ENCODE data around the gene MFSD2B. TPM values are rescaled to one million over a fixed set of nuclear protein-coding genes. Genes with fewer than 3 reads are reported as not detected.
A peak's percentile ranks its signal among the peaks of the same experiment; 100 is the strongest.
"Not testable (repeated sequence)": the region's sequence is repeated elsewhere in the genome, so short reads cannot be mapped to it uniquely, and the experiment has no call there.

Gene MFSD2B
- total and polyA plus RNA-seq, 5 experiments from 2014 or later: 0.14 to 0.44 TPM; not detected in 3

- Mint-ChIP-seq H3K36me3 (peaks cover 0 to 9% (median 0%) of the 10 kb centered on the region in 3 donors), H3K4me1 (peaks cover 0 to 12% (median 5%) of the 10 kb centered on the region in 4 donors), H3K27ac (no peak overlapping the region), H3K4me3 (peak overlapping the region in 3 of 10 donors; percentile 10 to 39 (median 33)), H3K27me3 (peaks cover 21 to 50% (median 39%) of the 10 kb centered on the region in 5 donors), H3K9me3 (no peaks in the 10 kb centered on the region)
- ATAC-seq: no peak
- DNase-seq: no peak
- POLR2A ChIA-PET: no interaction called here
Observed at GRCh38 chr2:24011250-24012104, 1.6 kb downstream of the MFSD2B start.

DNA sequence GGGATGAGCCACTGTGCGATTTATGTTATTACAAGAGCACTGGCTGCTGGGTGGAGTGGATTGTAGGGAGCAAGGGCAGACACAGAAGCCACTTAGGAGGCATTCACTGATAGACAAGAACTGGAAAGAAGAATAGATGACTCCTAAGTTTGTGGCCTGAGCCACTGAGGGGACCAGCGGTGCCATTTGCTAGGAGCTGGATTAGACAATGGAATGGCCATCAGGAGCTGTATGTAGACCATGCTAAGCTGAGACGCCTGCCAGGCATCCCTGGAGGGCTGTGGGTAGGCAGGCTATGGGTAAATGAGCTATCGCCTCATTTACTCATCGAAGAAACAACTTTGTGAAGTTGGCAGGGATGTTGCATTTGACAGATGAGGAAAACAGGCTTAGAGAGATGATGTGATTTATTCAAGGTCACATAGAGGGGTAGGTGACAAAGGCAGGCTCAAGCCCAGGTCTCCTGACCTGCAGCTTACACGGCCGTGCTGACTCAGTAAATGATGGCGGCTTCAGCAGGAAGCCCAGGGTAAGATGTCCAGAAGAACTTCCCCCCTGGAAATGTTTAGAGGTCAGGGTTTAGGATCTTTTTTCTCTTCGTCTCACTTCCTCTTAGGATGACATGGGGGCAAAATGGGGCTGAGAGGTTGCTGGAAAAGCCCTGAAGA, 2.8 kb downstream of the MFSD2B start:
- POLR2A ChIA-PET: interaction anchor here (0.6 kb wide), 1 partner anchor 982 kb away, joined by 4 read pairs; no protein-coding TSS in a partner anchor
- Mint-ChIP-seq H3K27me3 (peaks cover 21 to 50% (median 39%) of the 10 kb centered on the region in 5 donors), H3K4me3 (no peak overlapping the region), H3K27ac (no peak overlapping the region), H3K9me3 (no peaks in the 10 kb centered on the region), H3K36me3 (peaks cover 0 to 9% (median 0%) of the 10 kb centered on the region in 3 donors), H3K4me1 (peaks cover 0 to 12% (median 5%) of the 10 kb centered on the region in 4 donors)
- DNase-seq: no peak
- ATAC-seq: no peak

- H3K4me1 Mint-ChIP-seq, DNase-seq, ATAC-seq, H3K4me3 Mint-ChIP-seq, H3K36me3 Mint-ChIP-seq, POLR2A ChIA-PET, H3K9me3 Mint-ChIP-seq, H3K27ac Mint-ChIP-seq: not testable (repeated sequence)
- peaks cover 15 to 38% (median 28%) of the 10 kb centered on the region in 5 donors for H3K27me3 Mint-ChIP-seq
Observed at GRCh38 chr2:24014902-24015301, 5.0 kb downstream of the MFSD2B start.

DNA sequence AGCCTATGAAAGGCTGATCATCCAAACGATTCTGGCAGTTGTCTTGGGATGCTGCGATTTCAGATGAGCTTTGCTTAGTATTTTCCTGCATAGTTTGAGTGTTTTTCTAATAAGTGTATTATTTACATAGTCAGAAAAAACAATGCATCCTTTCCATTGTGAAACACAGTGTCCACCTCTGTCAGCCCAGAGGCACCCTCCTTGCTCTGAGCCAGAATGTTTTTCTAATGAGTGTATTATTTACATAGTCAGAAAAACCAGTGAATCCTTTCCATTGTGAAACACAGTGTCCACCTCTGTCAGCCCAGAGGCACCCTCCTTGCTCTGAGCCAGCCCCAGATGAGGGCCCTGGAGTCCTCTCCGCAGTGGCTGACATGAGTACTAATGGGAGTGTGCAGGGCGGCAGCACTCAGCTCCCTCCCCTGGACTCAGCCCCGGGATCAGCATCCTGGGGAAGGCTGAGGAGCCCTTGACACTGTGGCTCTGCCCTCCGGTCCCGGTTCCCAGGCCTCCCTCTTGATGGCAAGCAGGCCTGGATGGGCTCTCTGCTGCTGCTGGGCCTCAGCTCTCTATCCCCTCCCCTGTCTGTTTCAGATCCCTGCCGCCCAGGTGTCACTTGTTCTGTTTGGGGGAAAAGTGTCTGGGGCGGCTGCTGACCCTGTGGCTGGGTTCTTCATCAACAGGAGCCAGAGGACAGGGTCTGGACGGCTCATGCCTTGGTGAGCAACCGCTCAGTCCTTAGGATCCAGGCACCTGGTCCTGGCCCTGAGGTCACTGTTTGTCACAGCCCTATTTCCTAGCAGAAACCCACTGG, 5.9 kb downstream of the MFSD2B start:
- POLR2A ChIA-PET: no interaction called here
- DNase-seq (no peak), ATAC-seq (no peak)
- peaks cover 2 to 6% (median 5%) of the 10 kb centered on the region in 4 donors for H3K4me1 Mint-ChIP-seq
- H3K36me3 Mint-ChIP-seq: peaks cover 0 to 9% (median 0%) of the 10 kb centered on the region in 3 donors
- no peak overlapping the region for H3K27ac Mint-ChIP-seq
- no peaks in the 10 kb centered on the region for H3K9me3 Mint-ChIP-seq
- H3K27me3 Mint-ChIP-seq: peaks cover 15 to 37% (median 28%) of the 10 kb centered on the region in 5 donors
- no peak overlapping the region for H3K4me3 Mint-ChIP-seq

GRCh38 chr2:24016376-24016761, 6.5 kb downstream of the MFSD2B start:
- peaks cover 13 to 31% (median 22%) of the 10 kb centered on the region in 5 donors for H3K27me3 Mint-ChIP-seq
- DNase-seq (no peak), ATAC-seq (no peak)
- peaks cover under 1 to 2% (median under 1%) of the 10 kb centered on the region in 4 donors for H3K4me1 Mint-ChIP-seq
- peak overlapping the region in 1 of 10 donors; percentile 17 for H3K27ac Mint-ChIP-seq
- H3K4me3 Mint-ChIP-seq: no peak overlapping the region
- POLR2A ChIA-PET: no interaction called here
- H3K9me3 Mint-ChIP-seq: no peaks in the 10 kb centered on the region
- H3K36me3 Mint-ChIP-seq: peaks cover 0 to 9% (median 0%) of the 10 kb centered on the region in 3 donors

DNA sequence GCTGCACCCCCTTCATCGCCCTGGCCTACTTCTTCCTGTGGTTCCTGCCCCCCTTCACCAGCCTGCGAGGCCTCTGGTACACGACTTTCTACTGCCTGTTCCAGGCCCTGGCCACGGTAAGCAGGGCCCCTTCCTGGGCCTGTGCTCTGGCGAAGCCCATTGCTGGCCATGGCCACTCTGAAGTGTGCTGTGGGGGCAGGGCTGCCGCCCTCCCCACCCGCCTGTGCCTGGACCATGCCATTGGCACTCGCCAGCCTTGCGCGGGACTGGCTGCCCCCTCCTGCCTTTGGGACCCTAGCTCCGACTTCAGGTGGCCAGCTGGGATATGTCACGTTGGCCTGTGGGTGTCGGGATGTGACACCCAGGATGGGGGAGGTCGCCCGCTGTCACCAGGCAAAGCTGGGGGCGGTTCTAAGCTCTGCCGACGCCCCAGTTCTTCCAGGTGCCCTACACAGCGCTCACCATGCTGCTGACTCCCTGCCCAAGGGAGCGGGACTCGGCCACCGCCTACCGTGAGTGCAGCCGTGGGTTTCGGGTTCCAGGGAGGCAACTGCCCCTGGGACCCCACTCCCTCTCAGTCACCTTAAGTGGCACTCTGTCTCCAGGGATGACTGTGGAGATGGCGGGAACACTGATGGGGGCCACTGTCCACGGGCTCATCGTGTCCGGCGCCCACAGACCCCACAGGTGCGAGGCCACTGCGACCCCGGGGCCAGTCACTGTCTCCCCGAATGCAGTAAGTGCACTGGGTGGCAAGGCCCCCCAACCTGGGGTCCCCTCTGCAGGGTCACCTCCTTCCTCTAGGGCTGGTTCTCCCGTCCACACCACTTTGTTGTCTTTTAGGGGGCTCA, 7.2 kb downstream of the MFSD2B start:
- POLR2A ChIA-PET: no interaction called here
- H3K4me3 Mint-ChIP-seq: no peak overlapping the region
- peaks cover 0 to 9% (median 0%) of the 10 kb centered on the region in 3 donors for H3K36me3 Mint-ChIP-seq
- H3K9me3 Mint-ChIP-seq: no peaks in the 10 kb centered on the region
- no peak overlapping the region for H3K27ac Mint-ChIP-seq
- no peak for ATAC-seq
- H3K4me1 Mint-ChIP-seq: peaks cover 0 to 2% (median 0%) of the 10 kb centered on the region in 4 donors
- DNase-seq: no peak
- peaks cover 8 to 23% (median 15%) of the 10 kb centered on the region in 5 donors for H3K27me3 Mint-ChIP-seq

DNA sequence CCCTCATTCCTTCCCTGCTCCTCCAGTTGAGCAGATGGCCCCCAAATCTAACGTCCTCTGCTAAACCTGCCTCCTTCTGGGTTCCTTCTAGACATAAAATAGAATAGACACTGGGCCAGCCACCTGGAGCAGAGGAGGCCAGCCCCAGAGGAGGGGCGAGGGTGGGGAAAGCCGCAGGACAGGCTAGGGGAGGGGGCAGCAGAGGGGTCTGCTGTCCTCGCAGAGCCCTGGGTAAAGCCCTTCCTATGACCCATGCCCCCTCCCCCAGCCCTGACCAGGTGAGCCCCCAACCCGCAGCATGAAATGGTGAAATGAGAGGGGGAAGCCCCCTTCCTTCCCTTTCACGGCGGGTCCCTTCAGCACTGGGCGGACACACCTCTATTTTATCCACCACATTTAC, 7.8 kb downstream of the MFSD2B start:
- POLR2A ChIA-PET: no interaction called here
- Mint-ChIP-seq H3K27ac (no peak overlapping the region), H3K9me3 (no peaks in the 10 kb centered on the region), H3K36me3 (peaks cover 0 to 10% (median 5%) of the 10 kb centered on the region in 3 donors), H3K4me3 (no peak overlapping the region), H3K27me3 (peaks cover 4 to 17% (median 10%) of the 10 kb centered on the region in 5 donors), H3K4me1 (peaks cover 0 to 4% (median 0%) of the 10 kb centered on the region in 4 donors)
- ATAC-seq: no peak
- DNase-seq: no peak

DNA sequence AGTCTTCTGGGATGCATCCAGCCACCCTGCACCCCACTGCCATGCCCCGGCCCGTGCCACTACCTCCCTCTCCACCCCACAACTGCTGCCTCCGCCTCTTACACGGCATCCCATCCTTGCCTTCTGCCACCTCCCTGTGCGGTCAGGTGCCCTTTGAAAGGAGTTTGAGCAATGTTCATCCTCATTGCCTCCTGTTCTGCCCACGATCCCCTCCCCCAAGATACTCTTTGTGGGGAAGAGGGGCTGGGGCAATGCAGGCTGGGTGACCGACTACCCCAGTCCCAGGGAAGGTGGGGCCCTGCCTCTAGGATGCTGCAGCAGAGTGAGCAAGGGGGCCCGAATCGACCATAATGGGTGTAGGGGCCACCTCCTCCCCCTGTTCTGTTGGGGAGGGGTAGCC, 8.4 kb downstream of the MFSD2B start:
- peaks cover 3 to 12% (median 6%) of the 10 kb centered on the region in 5 donors for H3K27me3 Mint-ChIP-seq
- peaks cover 0 to 9% (median 9%) of the 10 kb centered on the region in 3 donors for H3K36me3 Mint-ChIP-seq
- no peak overlapping the region for H3K4me3 Mint-ChIP-seq
- POLR2A ChIA-PET: no interaction called here
- ATAC-seq: no peak
- no peaks in the 10 kb centered on the region for H3K9me3 Mint-ChIP-seq
- H3K27ac Mint-ChIP-seq: peak overlapping the region in 2 of 10 donors; percentile 11 to 56
- H3K4me1 Mint-ChIP-seq: peaks cover 0 to 4% (median 0%) of the 10 kb centered on the region in 4 donors
- DNase-seq: no peak

- POLR2A ChIA-PET: no interaction called here
- Mint-ChIP-seq H3K4me1 (peaks cover 0 to 8% (median 0%) of the 10 kb centered on the region in 4 donors), H3K27me3 (peaks cover 0 to 3% (median 0%) of the 10 kb centered on the region in 5 donors), H3K9me3 (no peaks in the 10 kb centered on the region), H3K27ac (peak overlapping the region in 1 of 10 donors; percentile 12), H3K36me3 (peaks cover 0 to 15% (median 2%) of the 10 kb centered on the region in 3 donors), H3K4me3 (no peak overlapping the region)
- ATAC-seq (no peak), DNase-seq (no peak)
Observed at GRCh38 chr2:24019729-24020128, 9.8 kb downstream of the MFSD2B start.

DNA sequence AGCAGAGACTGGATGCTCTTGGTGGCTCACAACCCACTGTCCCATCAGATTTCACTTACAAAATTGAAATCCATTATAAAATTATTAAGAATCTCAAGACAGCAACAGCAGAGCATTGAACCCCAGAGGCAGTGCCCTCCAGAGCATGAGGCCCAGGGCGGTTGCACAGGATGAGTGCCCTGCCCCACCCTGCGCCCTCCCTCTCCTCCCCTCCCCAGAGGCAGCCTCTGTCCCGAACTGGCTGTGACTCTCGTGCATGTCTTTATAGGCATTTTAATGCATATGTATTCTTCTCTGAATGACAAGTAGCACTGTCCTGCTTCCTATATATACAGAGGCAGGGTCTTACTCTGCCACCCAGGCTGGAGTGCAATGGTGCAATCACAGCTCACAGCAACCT, 10.4 kb downstream of the MFSD2B start:
- ATAC-seq (no peak), DNase-seq (no peak)
- no peak overlapping the region for H3K27ac Mint-ChIP-seq
- H3K9me3 Mint-ChIP-seq: no peaks in the 10 kb centered on the region
- H3K27me3 Mint-ChIP-seq: peaks cover 0 to 3% (median 0%) of the 10 kb centered on the region in 5 donors
- H3K4me1 Mint-ChIP-seq: peaks cover 0 to 8% (median 0%) of the 10 kb centered on the region in 4 donors
- POLR2A ChIA-PET: no interaction called here
- no peak overlapping the region for H3K4me3 Mint-ChIP-seq
- peaks cover 0 to 20% (median 2%) of the 10 kb centered on the region in 3 donors for H3K36me3 Mint-ChIP-seq

GRCh38 chr2:24021122-24021998, 11.5 kb downstream of the MFSD2B start:
- H3K27ac Mint-ChIP-seq: no peak overlapping the region
- peaks cover 0 to 3% (median 0%) of the 10 kb centered on the region in 5 donors for H3K27me3 Mint-ChIP-seq
- H3K4me3 Mint-ChIP-seq: no peak overlapping the region
- DNase-seq (no peak), ATAC-seq (no peak)
- peaks cover 0 to 8% (median 2%) of the 10 kb centered on the region in 4 donors for H3K4me1 Mint-ChIP-seq
- peaks cover 0 to 26% (median 2%) of the 10 kb centered on the region in 3 donors for H3K36me3 Mint-ChIP-seq
- H3K9me3 Mint-ChIP-seq: no peaks in the 10 kb centered on the region
- POLR2A ChIA-PET: interaction anchor here (1.4 kb wide), 1 partner anchor 13 kb away, joined by 8 read pairs; no protein-coding TSS in a partner anchor

All from naive thymus-derived CD8-positive, alpha-beta T cell (primary cell).